HG03521 (cell line): ENCODE measurements around the gene STK39.
"Not testable (repeated sequence)": the region's sequence is repeated elsewhere in the genome, so short reads cannot be mapped to it uniquely, and the experiment has no call there.

Source experiments
- ATAC-seq: cut with Tn5 transposase; IDR thresholded peaks from one replicate; pipeline ENCODE4 v1.9.1; 2021; ENCODE audit warnings: mild to moderate bottlenecking, moderate library complexity; ENCODE audit not compliant: unreplicated experiment

Gene STK39

DNA sequence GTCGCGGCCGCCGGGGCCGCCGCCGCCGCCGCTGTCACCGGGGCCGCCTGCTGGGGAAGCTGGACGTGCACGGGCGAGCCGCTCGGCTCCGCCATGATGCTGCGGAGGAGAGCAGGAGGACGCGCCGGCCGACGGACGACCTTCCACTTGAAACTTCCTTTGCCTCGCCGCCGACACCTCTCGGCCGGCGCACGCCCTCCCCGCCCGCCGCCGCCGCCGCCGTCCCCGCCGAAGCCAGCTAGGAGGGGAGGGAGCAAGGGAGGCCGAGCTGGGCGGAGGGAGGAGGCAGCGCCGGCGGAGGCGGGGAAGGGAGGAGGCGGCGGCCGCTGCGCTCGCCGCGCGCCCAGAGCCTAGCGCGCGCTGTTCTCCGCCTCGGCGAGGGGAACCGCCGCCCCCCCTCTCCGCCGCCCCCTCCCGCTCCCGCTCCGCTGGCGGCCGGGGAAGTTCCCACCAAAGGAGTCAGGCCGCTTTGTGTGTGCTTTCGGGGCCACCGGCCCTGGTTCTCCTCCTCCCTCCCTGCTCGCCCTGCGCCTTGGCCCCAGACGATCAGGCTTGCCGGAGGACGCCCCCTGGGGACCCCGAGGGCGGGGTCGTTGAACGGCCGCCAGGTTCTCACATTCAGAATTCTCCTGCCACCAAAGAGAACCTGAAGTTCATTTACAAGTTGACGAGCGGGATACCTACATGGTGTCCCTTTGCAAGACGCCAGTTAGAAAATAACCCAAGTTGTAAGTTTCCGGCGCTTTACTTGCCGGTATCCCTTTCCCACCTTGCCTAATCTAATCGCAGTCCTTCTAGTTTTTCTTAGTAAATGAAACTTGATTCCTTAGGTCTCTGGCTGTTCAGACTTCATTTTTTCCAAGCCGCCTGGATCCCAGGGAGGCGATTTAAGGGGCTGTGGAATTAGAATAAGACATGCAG, at the start of gene STK39:
Gene STK39 (minus strand): TSS at position 255 of the 921 bp plus-strand sequence. CDS start 160 bp downstream, at position 95.
- ATAC-seq: peak; percentile 71

DNA sequence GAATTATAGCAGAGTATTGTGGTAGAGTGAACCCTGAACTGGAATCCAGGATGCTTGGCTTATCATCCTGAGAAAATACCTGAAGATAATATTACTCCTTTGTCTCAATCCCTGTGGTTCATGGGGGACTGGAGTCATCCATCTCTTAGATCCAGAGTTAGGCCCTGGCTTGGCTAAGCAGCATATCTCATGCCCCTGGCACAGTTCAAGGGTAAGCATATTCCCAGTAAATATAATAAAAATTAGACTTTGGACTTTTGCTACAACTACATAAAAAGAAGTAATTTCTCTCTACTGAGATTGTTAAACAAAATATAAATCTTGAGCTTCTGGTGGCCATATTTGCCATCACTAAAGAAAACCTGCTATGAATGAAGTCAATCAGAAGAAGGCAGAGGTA, 47.7 kb upstream of the STK39 start:
- ATAC-seq: no peak

- no peak for ATAC-seq
Measured at GRCh38 chr2:168294409-168294808, 47.0 kb upstream of the STK39 start.

GRCh38 chr2:168293766-168294165, 46.4 kb upstream of the STK39 start:
- ATAC-seq: no peak

- ATAC-seq: no peak
Measured at GRCh38 chr2:168290391-168290790, 43.0 kb upstream of the STK39 start.

DNA sequence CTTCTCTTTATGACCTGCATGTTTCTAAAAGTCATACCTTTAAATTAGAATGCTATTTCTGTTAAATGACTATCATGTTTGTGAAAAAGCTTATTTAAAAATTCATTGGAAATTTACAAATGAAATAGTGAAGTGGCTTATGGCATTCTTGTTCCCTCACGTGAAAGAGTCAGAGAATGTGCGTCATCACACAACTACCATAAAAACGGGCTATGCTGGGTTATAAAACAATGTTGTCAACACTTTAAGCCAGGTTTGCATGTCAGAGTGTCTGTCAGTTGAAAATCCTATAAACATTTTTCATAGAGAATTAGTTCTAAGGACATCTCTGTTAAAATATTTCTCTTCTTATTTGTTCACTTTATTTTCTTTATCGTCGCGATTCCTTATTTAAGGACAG, 42.5 kb upstream of the STK39 start:
- no peak for ATAC-seq

- no peak for ATAC-seq
Measured at GRCh38 chr2:168286535-168286934, 39.1 kb upstream of the STK39 start.

DNA sequence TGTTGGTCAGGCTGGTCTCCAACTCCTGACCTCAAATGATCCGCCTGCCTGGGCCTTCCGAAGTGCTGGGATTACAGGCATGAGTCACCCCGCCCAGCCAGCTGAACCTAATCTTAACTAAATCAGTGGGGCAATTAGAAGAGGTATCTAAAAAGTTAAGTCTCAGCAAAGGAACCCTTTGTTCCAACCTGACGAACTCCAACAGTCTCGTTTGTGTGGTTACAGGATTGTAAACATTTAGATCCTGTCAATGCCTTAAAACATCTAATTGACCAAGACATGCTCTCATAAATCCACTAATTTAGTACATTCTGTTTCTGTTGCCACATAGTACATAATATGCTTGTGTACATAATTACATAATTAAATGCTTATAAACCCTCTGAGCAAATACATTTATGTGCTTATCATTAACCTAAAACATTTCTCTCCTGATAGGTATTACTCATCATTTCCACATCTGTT, 31.1 kb upstream of the STK39 start:
- no peak for ATAC-seq

DNA sequence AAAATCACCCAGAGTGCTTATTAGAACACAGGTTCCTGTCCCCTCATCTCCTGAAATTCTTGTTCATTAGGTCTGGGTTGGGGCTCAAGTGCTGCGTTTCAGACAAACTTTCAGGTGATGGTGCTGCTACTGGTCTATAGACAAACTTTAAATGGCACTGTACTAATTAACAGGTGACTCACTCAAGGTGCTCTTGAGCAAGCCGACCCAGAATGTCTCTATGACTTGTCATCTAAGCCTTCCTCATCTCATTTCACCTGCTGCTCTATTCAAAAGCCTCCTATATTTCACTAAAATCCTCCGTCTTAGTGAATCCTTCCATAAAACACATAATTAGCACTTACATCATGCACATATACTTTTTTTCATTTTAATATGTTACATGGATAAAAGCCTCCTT, 29.9 kb upstream of the STK39 start:
- ATAC-seq: no peak

DNA sequence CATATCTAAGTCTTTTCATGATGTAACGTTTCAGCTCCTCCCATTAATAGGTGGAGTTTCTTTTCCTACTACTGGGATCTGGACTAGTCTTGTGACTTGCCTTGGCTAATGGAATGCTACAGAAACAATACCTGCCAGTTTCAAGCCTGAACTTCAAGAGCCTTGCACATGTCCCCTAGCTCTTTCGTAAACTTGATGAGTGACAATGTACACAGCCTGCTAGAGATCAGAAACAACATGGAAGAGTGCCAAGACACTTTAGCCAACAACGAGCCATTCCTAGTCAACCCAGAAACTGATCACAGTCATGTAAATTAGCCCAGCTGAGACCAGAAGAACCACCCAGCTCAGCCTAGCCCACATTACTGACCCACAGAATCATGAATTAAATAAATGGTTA, 24.8 kb upstream of the STK39 start:
- ATAC-seq: no peak

- not testable (repeated sequence) for ATAC-seq
Measured at GRCh38 chr2:168262926-168263325, 15.5 kb upstream of the STK39 start.

- ATAC-seq: no peak
Measured at GRCh38 chr2:168256448-168256847, 9.1 kb upstream of the STK39 start.

- no peak for ATAC-seq
Measured at GRCh38 chr2:168255866-168256265, 8.5 kb upstream of the STK39 start.

GRCh38 chr2:168255103-168255502, 7.7 kb upstream of the STK39 start:
- ATAC-seq: no peak

DNA sequence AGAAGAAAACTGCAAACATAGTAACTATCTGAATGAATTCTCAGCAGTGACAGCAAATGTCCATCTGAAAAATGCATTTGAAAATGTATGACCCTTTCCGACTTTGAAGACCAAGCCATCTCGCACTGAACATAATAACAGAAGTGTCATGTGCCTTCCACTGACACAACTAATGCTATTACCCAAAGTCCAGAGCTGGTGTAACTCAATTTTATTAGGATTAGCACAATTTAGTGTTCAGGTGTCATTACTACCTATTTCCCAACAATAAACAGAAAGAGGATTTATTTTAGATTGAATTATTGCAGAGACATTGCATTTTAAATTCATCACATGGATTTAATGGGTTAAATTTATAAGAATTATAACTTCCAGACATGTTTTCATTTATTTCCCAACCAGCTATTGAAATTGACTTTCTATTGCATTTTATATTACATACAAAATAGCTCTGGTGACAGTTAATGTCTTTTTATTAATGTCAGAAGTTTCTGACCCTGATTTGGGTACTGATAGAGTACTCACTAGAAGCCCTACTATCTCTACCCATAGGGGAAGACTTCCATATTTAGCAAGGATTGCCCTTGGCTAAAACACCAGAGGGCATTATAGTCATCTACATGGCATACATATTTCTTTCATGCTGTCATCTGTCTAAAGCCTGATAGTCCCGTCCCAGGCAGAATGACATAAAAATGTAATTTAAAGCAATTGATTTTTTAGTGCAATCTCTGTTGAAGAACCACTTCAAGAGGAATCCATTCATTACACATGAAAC, 7.0 kb upstream of the STK39 start:
- no peak for ATAC-seq

DNA sequence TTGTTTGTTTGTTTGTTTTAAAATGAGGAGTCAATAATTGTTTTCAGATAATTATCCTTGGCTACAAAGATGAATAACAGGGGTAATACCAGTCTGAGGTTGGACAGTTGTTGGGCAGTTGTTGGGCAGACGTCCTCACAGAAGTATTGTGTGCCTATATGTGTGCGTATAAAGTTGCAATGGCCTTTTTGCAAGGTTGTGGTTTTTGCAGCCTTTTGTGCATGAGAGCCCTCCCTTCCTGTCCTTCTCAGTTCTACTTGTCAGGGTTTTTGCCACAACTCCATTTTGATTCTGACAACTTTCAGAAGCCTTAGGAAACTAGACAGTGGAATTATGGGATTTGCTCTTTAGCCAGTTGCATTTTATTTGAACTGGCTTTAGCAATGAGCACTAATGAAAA, 6.0 kb upstream of the STK39 start:
- no peak for ATAC-seq

GRCh38 chr2:168252976-168253375, 5.6 kb upstream of the STK39 start:
- no peak for ATAC-seq

DNA sequence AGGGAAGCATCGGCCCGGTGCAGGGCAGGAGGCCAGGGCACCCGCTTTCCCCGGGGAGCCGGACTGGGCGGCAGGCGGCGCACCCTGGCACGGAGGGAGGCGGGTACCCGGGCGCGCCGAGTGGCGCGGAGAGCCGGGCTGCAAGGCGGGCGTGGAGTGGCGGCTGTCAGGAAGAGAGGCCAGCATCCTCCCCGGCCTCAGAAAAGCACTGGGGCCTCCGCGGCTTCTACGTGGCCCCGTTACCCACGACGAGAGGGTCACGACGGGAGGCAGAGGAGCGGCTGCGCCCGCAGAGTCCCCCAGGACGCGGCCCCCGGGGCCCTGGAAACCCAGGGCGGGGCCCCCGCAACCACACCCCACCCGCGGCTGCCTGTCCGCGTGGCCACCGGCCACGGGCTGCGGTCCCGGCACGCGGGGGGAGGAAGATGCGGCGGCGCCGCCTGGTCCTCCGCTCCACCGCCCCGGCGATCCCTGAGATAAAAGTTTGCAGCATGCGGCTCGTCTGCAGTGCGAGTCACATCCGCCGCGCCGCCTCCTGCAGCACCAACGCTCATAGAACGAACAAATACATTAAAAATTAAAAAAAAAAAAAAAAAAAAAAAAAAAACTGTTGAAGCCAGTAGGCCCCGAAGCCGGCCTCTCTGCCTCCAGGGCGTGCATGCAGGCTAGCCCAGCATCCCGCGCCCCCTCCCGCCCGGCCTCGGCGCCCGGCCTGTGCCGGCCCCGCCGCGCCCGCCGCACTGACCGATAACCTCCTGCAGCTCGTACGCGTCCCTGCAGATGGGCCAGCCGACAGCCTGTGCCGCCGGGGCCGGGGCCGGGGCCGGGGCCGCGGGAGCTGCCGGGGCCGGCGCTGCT, 683 bp downstream of the STK39 start:
- ATAC-seq: peak; percentile 52

DNA sequence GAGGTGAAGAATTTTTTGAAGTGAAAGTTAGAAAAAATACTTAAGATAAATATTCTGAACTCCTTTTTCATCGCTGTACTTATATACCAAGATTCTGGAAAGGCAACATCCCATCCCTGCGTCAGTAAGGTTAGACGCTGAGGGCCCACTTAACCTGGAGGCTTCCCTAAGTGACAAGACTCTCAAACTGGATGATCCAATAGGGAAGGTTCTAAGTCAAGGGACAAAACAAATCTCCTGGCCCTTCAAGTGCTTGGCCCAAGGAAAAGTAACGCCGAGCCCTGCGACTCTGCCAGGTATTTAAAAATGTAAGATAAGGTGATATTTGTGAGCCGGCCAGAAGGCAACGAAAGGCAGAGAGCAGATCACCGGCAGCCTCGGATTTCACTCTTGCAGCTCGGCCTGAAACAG, 1.3 kb downstream of the STK39 start:
- no peak for ATAC-seq

GRCh38 chr2:168245074-168245825, 2.1 kb downstream of the STK39 start:
- ATAC-seq: no peak
